Measurements from ENCODE around the gene CUX1.

CUX1 gene

GRCh38 chr7:102273749-102274712 lies 456.6 kb downstream of the CUX1 start:
- no peak for FAIRE-seq
- TF ChIP-seq SPI1 (IDR thresholded peaks at IDR 0.05; ENCODE audit: low read depth, low read length) (no peak), POLR2A (IDR thresholded peaks at IDR 0.05; ENCODE audit: low read depth, low read length) (no peak), TAF1 (IDR thresholded peaks at IDR 0.05; ENCODE audit: low read depth, low read length) (no peak), PAX5 (IDR thresholded peaks at IDR 0.05; ENCODE audit: insufficient read depth, low read length, severe bottlenecking) (no peak), POU2F2 (IDR thresholded peaks at IDR 0.05; ENCODE audit: low read depth, low read length) (no peak)
- DNase-seq (ENCODE audit: insufficient read length, low spot score): no peak

- no peak for TF ChIP-seq POLR2A (IDR thresholded peaks at IDR 0.05; ENCODE audit: low read depth, low read length)
- TF ChIP-seq TAF1 (IDR thresholded peaks at IDR 0.05; ENCODE audit: low read depth, low read length): no peak
- TF ChIP-seq POLR2AphosphoS5 (IDR thresholded peaks at IDR 0.05; ENCODE audit: low read depth, low read length): no peak
- no peak for TF ChIP-seq PAX5 (IDR thresholded peaks at IDR 0.05; ENCODE audit: insufficient read depth, low read length, severe bottlenecking)
- TF ChIP-seq SPI1 (IDR thresholded peaks at IDR 0.05; ENCODE audit: low read depth, low read length): no peak
- no peak for TF ChIP-seq POU2F2 (IDR thresholded peaks at IDR 0.05; ENCODE audit: low read depth, low read length)
- FAIRE-seq (no peak), DNase-seq (ENCODE audit: insufficient read length, low spot score) (no peak)
These were observed 457.8 kb downstream of the CUX1 start for GRCh38 chr7:102275123-102275703.

GRCh38 chr7:102277901-102278300 lies 460.5 kb downstream of the CUX1 start:
- TF ChIP-seq PAX5 (IDR thresholded peaks at IDR 0.05; ENCODE audit: insufficient read depth, low read length, severe bottlenecking): no peak
- no peak for TF ChIP-seq POLR2AphosphoS5 (IDR thresholded peaks at IDR 0.05; ENCODE audit: low read depth, low read length)
- no peak for TF ChIP-seq SPI1 (IDR thresholded peaks at IDR 0.05; ENCODE audit: low read depth, low read length)
- no peak for TF ChIP-seq TAF1 (IDR thresholded peaks at IDR 0.05; ENCODE audit: low read depth, low read length)
- no peak for TF ChIP-seq POU2F2 (IDR thresholded peaks at IDR 0.05; ENCODE audit: low read depth, low read length)
- no peak for TF ChIP-seq POLR2A (IDR thresholded peaks at IDR 0.05; ENCODE audit: low read depth, low read length)
- DNase-seq (ENCODE audit: insufficient read length, low spot score): no peak
- FAIRE-seq: no peak

GRCh38 chr7:102279537-102280400 lies 462.3 kb downstream of the CUX1 start:
- DNase-seq (ENCODE audit: insufficient read length, low spot score): peak; percentile 86
- peak; percentile 95 for FAIRE-seq
- TF ChIP-seq POLR2A (IDR thresholded peaks at IDR 0.05; ENCODE audit: low read depth, low read length): no peak
- TF ChIP-seq TAF1 (IDR thresholded peaks at IDR 0.05; ENCODE audit: low read depth, low read length): no peak
- no peak for TF ChIP-seq POLR2AphosphoS5 (IDR thresholded peaks at IDR 0.05; ENCODE audit: low read depth, low read length)
- no peak for TF ChIP-seq POU2F2 (IDR thresholded peaks at IDR 0.05; ENCODE audit: low read depth, low read length)
- TF ChIP-seq PAX5 (IDR thresholded peaks at IDR 0.05; ENCODE audit: insufficient read depth, low read length, severe bottlenecking): no peak
- peak; percentile 40; the same call in 1 of the 2 replicates for TF ChIP-seq SPI1 (IDR thresholded peaks at IDR 0.05; ENCODE audit: low read depth, low read length)

GRCh38 chr7:102280521-102280920 lies 463.1 kb downstream of the CUX1 start:
- FAIRE-seq (peak; percentile 41), DNase-seq (ENCODE audit: insufficient read length, low spot score) (no peak)
- TF ChIP-seq POLR2AphosphoS5 (IDR thresholded peaks at IDR 0.05; ENCODE audit: low read depth, low read length) (no peak), POU2F2 (IDR thresholded peaks at IDR 0.05; ENCODE audit: low read depth, low read length) (no peak), SPI1 (IDR thresholded peaks at IDR 0.05; ENCODE audit: low read depth, low read length) (no peak)

GRCh38 chr7:102281785-102282184 lies 464.4 kb downstream of the CUX1 start:
- TF ChIP-seq POLR2A (IDR thresholded peaks at IDR 0.05; ENCODE audit: low read depth, low read length) (no peak), SPI1 (IDR thresholded peaks at IDR 0.05; ENCODE audit: low read depth, low read length) (no peak), TAF1 (IDR thresholded peaks at IDR 0.05; ENCODE audit: low read depth, low read length) (no peak), PAX5 (IDR thresholded peaks at IDR 0.05; ENCODE audit: insufficient read depth, low read length, severe bottlenecking) (no peak), POU2F2 (IDR thresholded peaks at IDR 0.05; ENCODE audit: low read depth, low read length) (no peak), POLR2AphosphoS5 (IDR thresholded peaks at IDR 0.05; ENCODE audit: low read depth, low read length) (no peak)
- FAIRE-seq: no peak
- DNase-seq (ENCODE audit: insufficient read length, low spot score): no peak

- no peak for DNase-seq (ENCODE audit: insufficient read length, low spot score)
- no peak for TF ChIP-seq SPI1 (IDR thresholded peaks at IDR 0.05; ENCODE audit: low read depth, low read length)
- no peak for TF ChIP-seq POLR2AphosphoS5 (IDR thresholded peaks at IDR 0.05; ENCODE audit: low read depth, low read length)
- TF ChIP-seq POU2F2 (IDR thresholded peaks at IDR 0.05; ENCODE audit: low read depth, low read length): no peak
- TF ChIP-seq PAX5 (IDR thresholded peaks at IDR 0.05; ENCODE audit: insufficient read depth, low read length, severe bottlenecking): no peak
- TF ChIP-seq POLR2A (IDR thresholded peaks at IDR 0.05; ENCODE audit: low read depth, low read length): no peak
- no peak for TF ChIP-seq TAF1 (IDR thresholded peaks at IDR 0.05; ENCODE audit: low read depth, low read length)
- no peak for FAIRE-seq
These were observed 465.3 kb downstream of the CUX1 start for GRCh38 chr7:102282465-102283362.

GRCh38 chr7:102283477-102284189 lies 466.2 kb downstream of the CUX1 start:
- no peak for TF ChIP-seq SPI1 (IDR thresholded peaks at IDR 0.05; ENCODE audit: low read depth, low read length)
- TF ChIP-seq PAX5 (IDR thresholded peaks at IDR 0.05; ENCODE audit: insufficient read depth, low read length, severe bottlenecking): no peak
- no peak for TF ChIP-seq POLR2A (IDR thresholded peaks at IDR 0.05; ENCODE audit: low read depth, low read length)
- TF ChIP-seq POLR2AphosphoS5 (IDR thresholded peaks at IDR 0.05; ENCODE audit: low read depth, low read length): no peak
- DNase-seq (ENCODE audit: insufficient read length, low spot score): no peak
- FAIRE-seq: no peak

Measured in GM12891 (cell line).